NCI-H1436 treated with DMSO at 0.1 percent for 48 hours (cell line): ENCODE data around the gene KLHL5.
"Not testable (repeated sequence)": the region's sequence is repeated elsewhere in the genome, so short reads cannot be mapped to it uniquely, and the experiment has no call there.

ENCODE experiments used
- DNase-seq: peaks from one replicate; lab custom pipeline; 2025; lab: John Stamatoyannopoulos, UW

Gene KLHL5

GRCh38 chr4:39062094-39062769 is at the start of gene KLHL5:
KLHL5 (plus strand) TSS chr4:39062232; CDS start chr4:39062653, 421 bp downstream.
- no peak for DNase-seq

GRCh38 chr4:39014028-39014427 is 48.0 kb upstream of the KLHL5 start:
- DNase-seq = no peak

GRCh38 chr4:39020130-39020529 is 41.9 kb upstream of the KLHL5 start:
- no peak for DNase-seq

- DNase-seq = no peak
These were observed 40.4 kb upstream of the KLHL5 start for GRCh38 chr4:39021631-39022030.

GRCh38 chr4:39022241-39022640 is 39.8 kb upstream of the KLHL5 start:
- DNase-seq = no peak

- no peak for DNase-seq
These were observed 39.0 kb upstream of the KLHL5 start for GRCh38 chr4:39023059-39023458.

- DNase-seq = no peak
These were observed 37.6 kb upstream of the KLHL5 start for GRCh38 chr4:39024311-39024865.

GRCh38 chr4:39025552-39026085 is 36.4 kb upstream of the KLHL5 start:
- no peak for DNase-seq

- DNase-seq = no peak
These were observed 35.9 kb upstream of the KLHL5 start for GRCh38 chr4:39026096-39026495.

- DNase-seq = no peak
These were observed 32.0 kb upstream of the KLHL5 start for GRCh38 chr4:39029752-39030694.

- DNase-seq = no peak
These were observed 31.3 kb upstream of the KLHL5 start for GRCh38 chr4:39030725-39031124.

- DNase-seq = not testable (repeated sequence)
These were observed 30.4 kb upstream of the KLHL5 start for GRCh38 chr4:39031590-39032020.

GRCh38 chr4:39032218-39033085 is 29.6 kb upstream of the KLHL5 start, which contains the start of gene TMEM156:
TMEM156 (minus strand) TSS chr4:39032409; CDS start chr4:39032313, 96 bp downstream.
- DNase-seq = no peak

- DNase-seq = no peak
These were observed 25.9 kb upstream of the KLHL5 start for GRCh38 chr4:39036172-39036571.

- no peak for DNase-seq
These were observed 24.6 kb upstream of the KLHL5 start for GRCh38 chr4:39037491-39037825.

- DNase-seq = no peak
These were observed 24.1 kb upstream of the KLHL5 start for GRCh38 chr4:39037941-39038340.

GRCh38 chr4:39039108-39039507 is 22.9 kb upstream of the KLHL5 start:
- DNase-seq = no peak

GRCh38 chr4:39042366-39042765 is 19.7 kb upstream of the KLHL5 start:
- DNase-seq = no peak

GRCh38 chr4:39043058-39043860 is 18.8 kb upstream of the KLHL5 start:
- no peak for DNase-seq

- DNase-seq = no peak
These were observed 18.1 kb upstream of the KLHL5 start for GRCh38 chr4:39043861-39044363.
